Activated CD8-positive, alpha-beta T cell treated with anti-CD3 and anti-CD28 coated beads, Interleukin-2, amount 10 ng/mL, durations not matched to agents 7 days and 5 days (primary cell): Measurements from ENCODE around the gene ADAMTS17. TPM values are rescaled to one million over a fixed set of nuclear protein-coding genes. Genes with fewer than 3 reads are reported as not detected.

Experiments
- ATAC-seq: fragments of 150-1000 bp; cut with Tn5 transposase; one replicate; pipeline ENCODE4 v1.10.0; 2021; ENCODE audit warnings: moderate library complexity
- CTCF ChIA-PET: fragments of 350-600 bp; sonication (Branson Sonifier 250); formaldehyde crosslinking; loops from one replicate; lab custom pipeline; 2021; ENCODE audit warnings: antibody characterized with exemption; lab: Charles Lee
- POLR2A ChIA-PET: fragments of 350-600 bp; sonication (Branson Sonifier 250); formaldehyde crosslinking; loops from one replicate; lab custom pipeline; 2021; ENCODE audit warnings: antibody characterized with exemption; lab: Charles Lee
- DNase-seq: peaks from one replicate; pipeline ENCODE4 v3.0.0-alpha.2; 2020
- H3K27ac Mint-ChIP-seq: one replicate; pipeline ENCODE4 v1.8.0; 2021; ENCODE audit warnings: mild to moderate bottlenecking, mixed read lengths
- H3K27me3 Mint-ChIP-seq: one replicate; pipeline ENCODE4 v1.8.0; 2021; ENCODE audit warnings: low read depth, mixed read lengths
- H3K36me3 Mint-ChIP-seq: one replicate; pipeline ENCODE4 v1.8.0; 2021; ENCODE audit warnings: low read depth, mixed read lengths
- H3K4me1 Mint-ChIP-seq: one replicate; pipeline ENCODE4 v1.8.0; 2021; ENCODE audit warnings: low read depth, mixed read lengths
- H3K4me3 Mint-ChIP-seq: one replicate; pipeline ENCODE4 v1.8.0; 2021; ENCODE audit warnings: mild to moderate bottlenecking, mixed read lengths
- H3K9me3 Mint-ChIP-seq: one replicate; pipeline ENCODE4 v1.8.0; 2022; ENCODE audit warnings: mixed read lengths; ENCODE audit not compliant: insufficient read depth
- total RNA-seq, 2 experiments: library from RNA; stranded (reverse); gene quantifications; one replicate each; pipeline ENCODE4 v1.2.3, GENCODE V29; 2021

Gene ADAMTS17
- total RNA-seq, 2 experiments from 2014 or later, result 5.1 to 6.0 TPM

DNA sequence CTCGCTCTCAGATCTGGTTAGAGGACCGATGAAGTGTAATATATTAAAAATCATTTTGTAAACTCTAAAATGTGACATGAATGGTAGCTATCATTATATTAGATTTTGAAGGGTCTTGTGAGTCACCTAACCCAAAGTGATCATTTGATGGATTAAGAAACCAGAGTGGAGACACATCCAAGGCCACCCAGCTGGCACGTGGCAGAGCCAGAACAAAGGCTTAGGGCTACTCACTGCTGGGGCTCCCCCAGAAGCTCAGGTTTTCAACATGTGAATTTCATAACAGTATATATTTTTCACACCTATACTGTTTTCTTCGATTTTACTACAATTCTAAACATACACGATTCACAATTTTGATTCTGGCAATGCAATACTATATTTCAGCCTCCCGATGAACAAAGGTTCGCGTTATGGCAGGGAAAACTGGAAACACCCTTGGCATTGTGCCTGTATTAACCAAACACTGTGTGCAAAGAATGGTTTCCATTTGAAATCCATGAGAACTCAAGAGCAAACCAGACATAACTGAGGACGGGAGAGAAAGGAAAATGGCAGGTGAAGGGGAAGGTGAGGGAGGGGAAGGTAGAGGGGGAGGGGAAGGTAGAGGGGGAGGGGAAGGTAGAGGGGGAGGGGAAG is 88.9 kb downstream of the ADAMTS17 start:
- Mint-ChIP-seq H3K27me3 (no peaks in the 10 kb centered on the region), H3K36me3 (no peaks in the 10 kb centered on the region), H3K4me1 (no peaks in the 10 kb centered on the region), H3K4me3 (no peak overlapping the region), H3K9me3 (no peaks in the 10 kb centered on the region), H3K27ac (no peak overlapping the region)
- POLR2A ChIA-PET, result no interaction called here
- CTCF ChIA-PET, result no interaction called here
- DNase-seq (no peak), ATAC-seq (no peak)

DNA sequence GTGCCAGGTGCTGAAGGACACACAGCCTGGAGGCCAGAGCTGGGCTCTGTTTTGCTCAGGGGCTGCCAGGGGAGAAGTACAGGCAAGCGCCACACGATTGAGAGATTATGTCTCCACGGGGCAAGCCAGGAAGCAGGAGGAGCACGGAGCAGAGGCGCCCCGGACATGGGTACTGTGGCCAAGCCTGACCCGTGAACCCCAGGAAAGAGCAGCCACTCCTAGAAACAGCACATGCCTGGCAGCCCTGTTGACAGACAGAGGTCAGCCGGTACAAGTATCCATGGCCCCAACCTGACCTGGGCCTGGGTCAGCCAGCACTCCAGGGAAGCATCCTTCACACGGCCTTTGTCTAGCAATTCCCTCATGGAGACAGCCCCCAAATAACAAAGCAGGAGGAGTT is 89.4 kb downstream of the ADAMTS17 start:
- Mint-ChIP-seq H3K27me3 (no peaks in the 10 kb centered on the region), H3K36me3 (no peaks in the 10 kb centered on the region), H3K4me3 (no peak overlapping the region), H3K9me3 (no peaks in the 10 kb centered on the region), H3K27ac (no peak overlapping the region), H3K4me1 (no peaks in the 10 kb centered on the region)
- CTCF ChIA-PET, result no interaction called here
- ATAC-seq (no peak), DNase-seq (no peak)
- POLR2A ChIA-PET, result no interaction called here

DNA sequence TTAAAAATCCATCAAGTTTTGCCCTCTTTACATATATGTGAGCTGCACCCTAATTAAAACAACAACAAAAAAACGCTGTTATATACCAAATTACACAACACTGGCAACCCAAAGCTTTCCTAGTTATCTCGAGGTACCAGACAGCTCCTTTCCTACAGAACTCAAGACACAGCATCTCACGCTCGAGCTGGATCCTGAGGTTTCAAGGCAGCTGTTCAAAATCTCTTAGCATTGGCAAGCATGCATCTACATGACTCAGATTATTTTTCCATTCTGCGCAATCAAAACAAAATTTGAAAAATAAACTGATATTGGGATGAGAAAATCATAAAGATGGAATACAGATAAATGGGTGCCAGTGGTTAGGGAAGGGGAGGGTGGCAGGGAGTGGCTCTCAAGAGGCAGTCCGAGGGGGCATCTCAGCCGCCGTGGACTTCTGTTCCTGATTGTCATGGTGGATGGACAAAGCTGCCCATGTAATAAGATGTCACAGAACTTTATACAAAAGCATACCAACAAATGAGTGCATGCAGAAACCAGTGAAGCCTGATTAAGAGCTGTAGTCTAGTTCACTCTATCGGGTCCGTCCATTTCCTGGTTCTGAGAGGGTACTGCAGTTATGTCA is 91.5 kb downstream of the ADAMTS17 start:
- no peaks in the 10 kb centered on the region for H3K9me3 Mint-ChIP-seq
- H3K4me1 Mint-ChIP-seq, result no peaks in the 10 kb centered on the region
- ATAC-seq (no peak), DNase-seq (no peak)
- CTCF ChIA-PET, result interaction anchor here (0.7 kb wide), 1 partner anchor 89 kb away, joined by 3 read pairs; no protein-coding TSS in a partner anchor
- H3K27ac Mint-ChIP-seq, result no peak overlapping the region
- POLR2A ChIA-PET, result no interaction called here
- no peaks in the 10 kb centered on the region for H3K27me3 Mint-ChIP-seq
- H3K36me3 Mint-ChIP-seq, result no peaks in the 10 kb centered on the region
- H3K4me3 Mint-ChIP-seq, result no peak overlapping the region

DNA sequence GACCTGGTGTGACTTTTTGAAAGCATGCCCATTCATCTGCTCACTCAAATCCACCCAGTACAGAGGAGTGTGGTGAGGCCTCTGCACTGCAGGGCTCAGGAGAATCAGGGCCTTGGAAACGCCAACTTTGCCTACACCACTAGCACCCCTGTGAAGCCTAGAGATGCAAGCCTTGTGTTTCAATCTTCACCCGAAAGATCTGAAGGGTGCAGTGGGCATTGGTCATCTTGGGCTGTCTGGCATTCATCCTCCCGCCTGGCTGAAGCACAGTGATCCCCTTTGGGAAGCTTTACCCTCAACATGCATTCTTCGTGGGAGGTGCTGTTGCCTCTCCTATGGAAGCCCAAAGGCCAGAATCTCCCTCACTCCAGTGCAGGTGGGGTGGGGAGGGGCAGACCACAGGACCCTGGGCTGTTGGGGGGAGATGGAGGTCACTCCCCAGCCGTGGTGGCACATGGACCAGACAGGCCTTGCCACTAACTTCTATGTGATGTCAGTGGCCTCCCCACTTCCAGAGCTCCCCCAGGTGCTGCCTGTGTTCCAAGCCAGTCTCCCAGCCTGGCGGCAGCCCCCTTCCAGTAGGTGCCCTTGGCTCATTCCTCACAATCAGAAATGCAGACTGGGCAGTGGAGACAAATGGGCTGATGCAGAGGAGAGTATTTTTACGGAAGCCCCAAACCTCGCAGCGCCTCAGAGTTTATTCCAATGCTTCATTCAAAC is 92.5 kb downstream of the ADAMTS17 start:
- no peaks in the 10 kb centered on the region for H3K27me3 Mint-ChIP-seq
- no peak overlapping the region for H3K27ac Mint-ChIP-seq
- no peak overlapping the region for H3K4me3 Mint-ChIP-seq
- H3K4me1 Mint-ChIP-seq, result no peaks in the 10 kb centered on the region
- no peak for ATAC-seq
- ChIA-PET CTCF (no interaction called here), POLR2A (no interaction called here)
- H3K9me3 Mint-ChIP-seq, result no peaks in the 10 kb centered on the region
- H3K36me3 Mint-ChIP-seq, result no peaks in the 10 kb centered on the region
- no peak for DNase-seq

DNA sequence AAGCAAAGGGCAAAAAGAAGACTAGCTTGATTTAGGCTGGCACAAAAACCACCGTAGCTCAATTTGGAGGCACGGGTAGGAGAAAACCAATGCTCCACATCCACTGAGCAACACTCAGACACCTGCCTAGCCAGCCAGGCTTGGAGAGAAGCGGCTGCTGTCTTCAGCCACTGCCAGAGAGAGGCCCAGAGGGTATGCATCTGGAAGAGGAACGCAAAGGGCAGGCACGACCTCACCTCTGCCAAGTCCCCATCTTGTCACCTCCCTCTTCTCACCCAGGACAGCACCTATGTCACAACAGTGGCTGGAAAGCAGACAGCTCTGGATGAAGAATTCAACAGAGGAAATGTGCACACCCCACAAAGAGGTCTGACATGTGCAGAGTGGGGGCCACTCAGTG is 93.5 kb downstream of the ADAMTS17 start:
- DNase-seq (no peak), ATAC-seq (no peak)
- Mint-ChIP-seq H3K4me3 (no peak overlapping the region), H3K27ac (no peak overlapping the region), H3K27me3 (no peaks in the 10 kb centered on the region), H3K9me3 (no peaks in the 10 kb centered on the region), H3K36me3 (no peaks in the 10 kb centered on the region), H3K4me1 (no peaks in the 10 kb centered on the region)
- POLR2A ChIA-PET, result no interaction called here
- CTCF ChIA-PET, result no interaction called here

DNA sequence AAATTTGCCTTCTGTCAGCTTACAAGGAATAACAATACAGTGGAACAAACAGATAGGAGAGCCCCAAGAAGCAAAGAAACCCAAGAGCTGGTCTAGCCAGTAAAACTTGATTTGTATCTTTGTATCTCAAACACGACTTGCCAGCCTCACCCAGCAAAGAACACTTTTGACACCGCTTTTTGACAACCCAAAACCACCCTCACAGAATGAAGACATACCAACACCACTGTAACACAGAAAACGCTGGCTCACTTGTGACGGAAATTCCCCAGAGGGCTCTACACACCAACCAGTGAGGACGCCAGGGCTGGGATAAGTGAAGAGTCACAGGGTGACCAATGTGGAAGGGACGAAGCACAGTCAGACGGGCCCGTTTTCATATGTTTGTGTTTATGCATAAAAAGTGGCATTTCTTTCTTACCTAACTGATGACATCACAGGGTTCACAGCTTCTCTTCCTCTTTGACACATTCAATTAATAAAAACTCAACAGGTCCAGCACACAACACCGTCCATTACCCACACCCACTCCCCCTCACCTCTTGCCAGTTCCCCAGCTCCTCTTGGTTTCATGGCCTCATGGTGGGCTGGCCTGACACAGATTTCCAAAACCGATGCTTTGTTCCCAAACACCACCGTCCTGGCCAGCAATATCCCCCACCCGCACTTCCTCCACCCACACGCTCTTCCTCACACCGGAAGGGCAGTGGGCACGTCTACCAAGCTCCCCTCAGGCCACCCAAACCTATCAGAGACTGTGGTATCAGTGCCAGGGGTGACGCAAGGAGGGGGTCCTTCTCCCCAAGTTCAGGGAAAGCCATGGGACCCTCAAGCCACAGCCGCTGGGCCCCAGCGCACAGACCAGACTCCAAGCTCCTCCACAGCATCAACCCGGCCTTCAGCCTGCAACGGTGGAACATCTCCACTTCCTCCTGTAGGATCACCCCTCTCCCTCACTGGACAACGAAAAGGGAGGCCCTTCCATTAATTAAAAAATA is 94.2 kb downstream of the ADAMTS17 start:
- H3K4me3 Mint-ChIP-seq, result no peak overlapping the region
- no peak overlapping the region for H3K27ac Mint-ChIP-seq
- ATAC-seq (no peak), DNase-seq (no peak)
- no peaks in the 10 kb centered on the region for H3K36me3 Mint-ChIP-seq
- POLR2A ChIA-PET, result interaction anchor here (0.6 kb wide), 1 partner anchor 386 kb away, joined by 3 read pairs; no protein-coding TSS in a partner anchor
- no peaks in the 10 kb centered on the region for H3K9me3 Mint-ChIP-seq
- H3K27me3 Mint-ChIP-seq, result no peaks in the 10 kb centered on the region
- H3K4me1 Mint-ChIP-seq, result no peaks in the 10 kb centered on the region
- CTCF ChIA-PET, result no interaction called here

DNA sequence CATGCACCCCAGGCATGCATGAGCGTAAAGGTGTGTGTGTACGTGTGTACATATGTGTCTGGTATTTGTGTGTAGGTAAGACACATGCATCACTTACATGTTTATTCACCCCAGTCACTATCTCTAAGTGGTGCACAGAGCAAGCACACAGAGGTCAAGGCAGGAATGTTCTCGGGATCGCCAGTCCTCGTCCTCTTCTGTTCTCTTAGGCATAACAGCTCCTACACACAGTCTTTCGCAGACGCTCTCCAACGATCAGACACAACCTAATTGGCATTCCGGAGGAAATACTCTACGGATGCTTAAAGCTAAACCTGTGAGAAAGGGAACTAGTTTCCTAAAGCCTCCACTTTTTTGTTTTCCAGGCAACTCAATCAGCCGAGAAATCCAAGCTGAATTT is 95.9 kb downstream of the ADAMTS17 start:
- CTCF ChIA-PET, result no interaction called here

DNA sequence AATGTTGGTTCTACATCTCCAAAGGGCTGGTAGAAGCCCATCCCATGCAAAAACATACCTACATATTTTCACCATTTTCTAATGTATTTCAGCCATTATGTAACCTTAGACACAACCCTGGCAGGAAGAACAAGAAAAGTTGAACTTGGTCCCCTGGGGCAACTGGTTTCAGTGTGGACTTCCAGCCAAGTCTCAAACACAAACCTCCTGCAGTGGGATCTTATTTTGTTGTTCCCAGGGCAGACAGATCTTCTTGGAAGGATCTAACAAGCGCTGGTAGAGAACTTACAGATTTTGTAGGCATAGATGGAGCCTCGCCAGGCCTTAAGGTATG is 96.3 kb downstream of the ADAMTS17 start:
- POLR2A ChIA-PET, result no interaction called here
- H3K9me3 Mint-ChIP-seq, result no peaks in the 10 kb centered on the region
- no peaks in the 10 kb centered on the region for H3K4me1 Mint-ChIP-seq
- H3K36me3 Mint-ChIP-seq, result no peaks in the 10 kb centered on the region
- no peak for DNase-seq
- no peak for ATAC-seq
- no peak overlapping the region for H3K4me3 Mint-ChIP-seq
- CTCF ChIA-PET, result no interaction called here
- H3K27ac Mint-ChIP-seq, result no peak overlapping the region
- H3K27me3 Mint-ChIP-seq, result no peaks in the 10 kb centered on the region

More for the DNA sequence above, 95.9 kb downstream of the ADAMTS17 start:
- DNase-seq (no peak), ATAC-seq (no peak)
- H3K4me3 Mint-ChIP-seq, result no peak overlapping the region
- no peaks in the 10 kb centered on the region for H3K27me3 Mint-ChIP-seq
- H3K36me3 Mint-ChIP-seq, result no peaks in the 10 kb centered on the region
- H3K9me3 Mint-ChIP-seq, result no peaks in the 10 kb centered on the region
- H3K27ac Mint-ChIP-seq, result no peak overlapping the region
- no peaks in the 10 kb centered on the region for H3K4me1 Mint-ChIP-seq
- POLR2A ChIA-PET, result no interaction called here

DNA sequence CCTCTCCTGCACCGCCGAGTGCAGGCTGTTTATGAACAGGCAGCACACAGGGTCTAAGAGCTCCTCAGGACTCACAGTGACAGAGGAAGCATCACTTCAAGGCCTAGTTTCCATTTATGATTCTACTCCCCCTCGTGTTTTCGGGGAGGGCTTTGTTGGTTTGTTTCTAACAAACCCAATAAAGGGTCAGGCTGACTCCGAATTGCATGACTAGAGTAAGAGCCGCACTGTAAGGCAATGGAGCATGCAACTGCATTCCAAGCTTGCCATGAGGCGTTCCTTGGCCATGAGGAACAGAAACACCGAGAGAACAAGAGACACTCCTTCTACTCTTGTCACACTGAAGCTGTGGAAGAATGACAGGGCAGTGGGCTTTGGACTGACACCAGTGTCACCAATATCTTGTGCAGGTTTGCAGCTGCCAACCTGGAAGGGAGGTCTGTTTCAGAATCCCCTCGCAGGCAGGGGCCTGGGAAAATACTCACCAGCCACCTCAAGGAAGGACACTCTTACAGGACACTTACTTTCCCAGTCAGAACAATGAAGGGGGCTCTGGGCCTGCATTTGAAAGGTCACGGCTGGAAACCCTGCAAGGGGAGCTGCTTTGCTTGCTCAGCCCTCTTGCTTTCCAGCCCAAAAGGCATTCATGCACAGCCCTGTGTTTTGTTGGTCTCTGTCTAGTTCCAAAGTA is 96.8 kb downstream of the ADAMTS17 start:
- no peak for DNase-seq
- H3K27ac Mint-ChIP-seq, result no peak overlapping the region
- no peaks in the 10 kb centered on the region for H3K36me3 Mint-ChIP-seq
- no peak for ATAC-seq
- H3K27me3 Mint-ChIP-seq, result no peaks in the 10 kb centered on the region
- POLR2A ChIA-PET, result no interaction called here
- no peaks in the 10 kb centered on the region for H3K9me3 Mint-ChIP-seq
- CTCF ChIA-PET, result no interaction called here
- H3K4me3 Mint-ChIP-seq, result no peak overlapping the region
- no peaks in the 10 kb centered on the region for H3K4me1 Mint-ChIP-seq

DNA sequence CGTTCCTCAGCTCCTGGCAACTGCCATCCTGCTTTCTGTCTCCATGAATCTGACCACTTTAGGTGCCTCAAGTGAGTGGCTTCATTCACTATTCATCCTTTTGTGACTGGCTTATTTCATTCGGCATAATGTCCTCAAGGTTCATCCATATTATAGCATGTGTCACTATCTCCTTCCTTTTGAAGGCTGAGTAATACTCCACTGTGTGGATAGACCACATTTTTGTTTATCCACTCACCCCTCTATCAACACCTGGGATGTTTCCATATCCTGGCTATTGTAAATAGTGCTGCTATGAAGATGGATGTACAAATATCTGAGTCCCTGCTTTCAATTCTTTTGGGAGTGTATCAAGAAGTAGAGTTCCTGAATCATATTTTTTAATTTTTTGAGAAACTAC is 98.8 kb downstream of the ADAMTS17 start:
- no peak overlapping the region for H3K27ac Mint-ChIP-seq
- ATAC-seq, result no peak
- POLR2A ChIA-PET, result no interaction called here

More for the DNA sequence above, 98.8 kb downstream of the ADAMTS17 start:
- CTCF ChIA-PET, result no interaction called here
- Mint-ChIP-seq H3K27me3 (no peaks in the 10 kb centered on the region), H3K4me3 (no peak overlapping the region), H3K9me3 (no peaks in the 10 kb centered on the region), H3K36me3 (no peaks in the 10 kb centered on the region), H3K4me1 (no peaks in the 10 kb centered on the region)
- DNase-seq, result no peak
